ENCODE data around the gene SPAG9.
A peak's percentile ranks its signal among the peaks of the same experiment; 100 is the strongest.

SPAG9 gene

GRCh38 chr17:50961282-50962220, 159.1 kb downstream of the SPAG9 start:
- DNase-seq (ENCODE audit: low spot score), result no peak
- no peak overlapping the region for H3K4me3 ChIP-seq (ENCODE audit: severe bottlenecking)
- H3K9me3 ChIP-seq (ENCODE audit: severe bottlenecking), result no peaks in the 10 kb centered on the region
- H3K27ac ChIP-seq (ENCODE audit: poor library complexity, severe bottlenecking), result no peak overlapping the region
- peaks cover 16% of the 10 kb centered on the region for H3K36me3 ChIP-seq (ENCODE audit: low read depth)
- no peak for TF ChIP-seq CTCF (IDR thresholded peaks at IDR 0.05; ENCODE audit: poor library complexity, severe bottlenecking)
- H3K4me1 ChIP-seq (ENCODE audit: insufficient read depth, poor library complexity, severe bottlenecking), result no peaks in the 10 kb centered on the region
- no peaks in the 10 kb centered on the region for H3K27me3 ChIP-seq (ENCODE audit: insufficient read depth, poor library complexity, severe bottlenecking)
- no peak for ATAC-seq (ENCODE audit: low read depth)

- ATAC-seq (ENCODE audit: low read depth) (no peak), DNase-seq (ENCODE audit: low spot score) (no peak)
- Histone ChIP-seq H3K27me3 (ENCODE audit: insufficient read depth, poor library complexity, severe bottlenecking) (no peaks in the 10 kb centered on the region), H3K27ac (ENCODE audit: poor library complexity, severe bottlenecking) (no peak overlapping the region), H3K4me3 (ENCODE audit: severe bottlenecking) (no peak overlapping the region), H3K9me3 (ENCODE audit: severe bottlenecking) (no peaks in the 10 kb centered on the region), H3K36me3 (ENCODE audit: low read depth) (no peaks in the 10 kb centered on the region; the same call in none of the 2 replicates), H3K4me1 (ENCODE audit: insufficient read depth, poor library complexity, severe bottlenecking) (peaks cover 7% of the 10 kb centered on the region)
- TF ChIP-seq CTCF (IDR thresholded peaks at IDR 0.05; ENCODE audit: poor library complexity, severe bottlenecking), result no peak
Measured at GRCh38 chr17:50959341-50959740, 161.3 kb downstream of the SPAG9 start.

GRCh38 chr17:50957600-50958575, 162.8 kb downstream of the SPAG9 start:
- no peak for ATAC-seq (ENCODE audit: low read depth)
- TF ChIP-seq CTCF (IDR thresholded peaks at IDR 0.05; ENCODE audit: poor library complexity, severe bottlenecking), result no peak
- peaks cover 15% of the 10 kb centered on the region for H3K4me1 ChIP-seq (ENCODE audit: insufficient read depth, poor library complexity, severe bottlenecking)
- H3K36me3 ChIP-seq (ENCODE audit: low read depth), result no peaks in the 10 kb centered on the region; the same call in 1 of the 2 replicates
- H3K9me3 ChIP-seq (ENCODE audit: severe bottlenecking), result no peaks in the 10 kb centered on the region
- no peak overlapping the region for H3K4me3 ChIP-seq (ENCODE audit: severe bottlenecking)
- no peaks in the 10 kb centered on the region for H3K27me3 ChIP-seq (ENCODE audit: insufficient read depth, poor library complexity, severe bottlenecking)
- no peak overlapping the region for H3K27ac ChIP-seq (ENCODE audit: poor library complexity, severe bottlenecking)
- no peak for DNase-seq (ENCODE audit: low spot score)

- H3K4me3 ChIP-seq (ENCODE audit: severe bottlenecking), result no peak overlapping the region
- H3K36me3 ChIP-seq (ENCODE audit: low read depth), result no peaks in the 10 kb centered on the region; the same call in 1 of the 2 replicates
- H3K4me1 ChIP-seq (ENCODE audit: insufficient read depth, poor library complexity, severe bottlenecking), result peaks cover 22% of the 10 kb centered on the region
- peak; percentile 83 for TF ChIP-seq CTCF (IDR thresholded peaks at IDR 0.05; ENCODE audit: poor library complexity, severe bottlenecking)
- H3K9me3 ChIP-seq (ENCODE audit: severe bottlenecking), result no peaks in the 10 kb centered on the region
- peak; percentile 47 for ATAC-seq (ENCODE audit: low read depth)
- H3K27me3 ChIP-seq (ENCODE audit: insufficient read depth, poor library complexity, severe bottlenecking), result no peaks in the 10 kb centered on the region
- H3K27ac ChIP-seq (ENCODE audit: poor library complexity, severe bottlenecking), result no peak overlapping the region
- no peak for DNase-seq (ENCODE audit: low spot score)
Measured at GRCh38 chr17:50956750-50957523, 163.7 kb downstream of the SPAG9 start.
